HFF-Myc (cell line): ENCODE measurements around the gene RBPJ.

Experiments used
- DNase-seq: peaks from one replicate; pipeline ENCODE4 v3.0.0-alpha.2; 2011; ENCODE audit warnings: low read depth; ENCODE audit errors: extremely low read depth
- H3K4me3 ChIP-seq: replicated peaks from 2 replicates; pipeline ENCODE4 v1.5.1; 2011; ENCODE audit warnings: low read depth, mild to moderate bottlenecking, control low read depth, low read length
- CTCF ChIP-seq: IDR thresholded peaks from 2 replicates; pipeline ENCODE4 v1.5.1; 2012; ENCODE audit warnings: mild to moderate bottlenecking, low read depth, low read length, control low read depth; ENCODE audit errors: missing control alignments

Gene RBPJ

DNA sequence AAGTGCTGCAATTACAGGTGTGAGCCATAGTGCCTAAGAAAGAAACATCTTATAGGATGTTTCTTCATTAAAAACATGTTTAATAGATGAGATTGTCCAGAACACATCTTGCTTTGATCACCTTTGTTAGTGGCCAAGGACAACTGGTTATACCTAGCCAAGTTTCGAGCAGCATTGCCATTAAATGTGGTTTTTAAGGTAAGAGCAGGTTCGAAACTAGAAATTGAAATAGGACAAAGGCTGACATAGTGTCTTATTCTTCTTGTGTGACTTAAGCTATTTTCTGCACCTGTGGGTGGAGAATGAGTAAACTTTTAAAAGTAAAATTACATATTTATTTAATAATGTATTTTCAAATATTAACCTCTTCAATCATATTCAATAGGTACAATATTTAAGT, 59.0 kb downstream of the RBPJ start:
- no peak overlapping the region for H3K4me3 ChIP-seq
- DNase-seq: no peak
- TF ChIP-seq CTCF: no peak

- no peak for TF ChIP-seq CTCF
- DNase-seq: no peak
- no peak overlapping the region for H3K4me3 ChIP-seq
Measured at GRCh38 chr4:26380740-26381139, 59.9 kb downstream of the RBPJ start.

GRCh38 chr4:26384380-26385057, 63.7 kb downstream of the RBPJ start:
- TF ChIP-seq CTCF: no peak
- no peak overlapping the region for H3K4me3 ChIP-seq
- DNase-seq: no peak

- H3K4me3 ChIP-seq: no peak overlapping the region
- DNase-seq: no peak
- TF ChIP-seq CTCF: no peak
Measured at GRCh38 chr4:26385690-26386089, 64.9 kb downstream of the RBPJ start.

- TF ChIP-seq CTCF: no peak
- DNase-seq: no peak
- no peak overlapping the region for H3K4me3 ChIP-seq
Measured at GRCh38 chr4:26386386-26386785, 65.6 kb downstream of the RBPJ start.

- no peak for DNase-seq
- no peak overlapping the region for H3K4me3 ChIP-seq
- no peak for TF ChIP-seq CTCF
Measured at GRCh38 chr4:26388671-26389070, 67.9 kb downstream of the RBPJ start.

- no peak overlapping the region for H3K4me3 ChIP-seq
- no peak for TF ChIP-seq CTCF
- no peak for DNase-seq
Measured at GRCh38 chr4:26397086-26397485, 76.3 kb downstream of the RBPJ start.
